SK-N-SH (cell line): ENCODE results near the gene TSC1. TPM values are rescaled to one million over a fixed set of nuclear protein-coding genes. Genes with fewer than 3 reads are reported as not detected.
A peak's percentile ranks its signal among the peaks of the same experiment; 100 is the strongest.

ENCODE experiments used
- CTCF ChIA-PET: fragments of 300-600, 350-600 bp; formaldehyde crosslinking; extraction: SDS; loops from one replicate; lab custom pipeline; 2021; lab: Yijun Ruan, JAX
- POLR2A ChIA-PET: fragments of 350-600 bp; sonication (Branson Sonifier 250); formaldehyde crosslinking; extraction: SDS; loops from one replicate; lab custom pipeline; 2020; ENCODE audit warnings: antibody characterized with exemption, inconsistent platforms; lab: Yijun Ruan, JAX
- DNase-seq: peaks from one replicate; pipeline ENCODE4 v3.0.0; 2012
- H2AFZ ChIP-seq: fragments of 200-600 bp; sonication (generic); 2 replicates; pipeline ENCODE4 v1.8.1; 2016; ENCODE audit warnings: antibody characterized with exemption, mild to moderate bottlenecking, low read depth
- H3F3A ChIP-seq: fragments of 200-600 bp; sonication (generic); replicated peaks from 2 replicates; pipeline ENCODE3; 2016; ENCODE audit warnings: antibody characterized with exemption, mild to moderate bottlenecking; ENCODE audit not compliant: insufficient read depth
- H3K27ac ChIP-seq, 2 experiments: fragments of 200-500 bp in 1 of 2; fragments of 200-600 bp in 1 of 2; sonication (Bioruptor generic) in 1 of 2; sonication (generic), shearing (Covaris generic) in 1 of 2; 2 replicates each; pipeline versions ENCODE4 v1.5.1 to v1.6.1; 2014 to 2016; ENCODE audit warnings: low read depth in 2 of 2, inconsistent platforms in 1 of 2, low read length in 1 of 2, mild to moderate bottlenecking in 1 of 2, mixed read lengths in 1 of 2
- H3K27me3 ChIP-seq: fragments of 200-600 bp; sonication (generic), shearing (Covaris generic); 2 replicates; pipeline ENCODE4 v1.6.1; 2016; ENCODE audit warnings: mixed run types; ENCODE audit not compliant: insufficient read depth
- H3K36me3 ChIP-seq, 2 experiments: fragments of 200-500 bp in 1 of 2; fragments of 200-600 bp in 1 of 2; sonication (Bioruptor generic) in 1 of 2; sonication (generic) in 1 of 2; replicated peaks in 1 of 2; 2 replicates each; pipeline versions ENCODE3 to v1.5.1; 2014 to 2016; ENCODE audit warnings: low read length in 1 of 2, mild to moderate bottlenecking in 1 of 2; ENCODE audit not compliant: insufficient read depth in 2 of 2, control insufficient read depth in 1 of 2
- H3K4me1 ChIP-seq, 2 experiments: fragments of 200-500 bp in 1 of 2; fragments of 200-600 bp in 1 of 2; sonication (Bioruptor generic) in 1 of 2; sonication (generic), shearing (Covaris generic) in 1 of 2; 2 replicates each; pipeline versions ENCODE4 v1.5.1 to v1.6.1; 2014 to 2016; ENCODE audit warnings: low read depth in 1 of 2, low read length in 1 of 2, mixed run types in 1 of 2; ENCODE audit not compliant: insufficient read depth in 2 of 2, control insufficient read depth in 1 of 2
- H3K4me2 ChIP-seq: fragments of 200-600 bp; sonication (generic), shearing (Covaris generic); 2 replicates; pipeline ENCODE4 v1.6.1; 2017; ENCODE audit warnings: mixed run types
- H3K4me3 ChIP-seq, 2 experiments: fragments of 200-500 bp in 1 of 2; fragments of 200-600 bp in 1 of 2; sonication (Bioruptor generic) in 1 of 2; sonication (generic), shearing (Covaris generic) in 1 of 2; 2 replicates each; pipeline versions ENCODE4 v1.5.1 to v1.8.1; 2014 to 2016; ENCODE audit warnings: low read depth in 2 of 2, inconsistent platforms in 1 of 2, low read length in 1 of 2, mild to moderate bottlenecking in 1 of 2, mixed read lengths in 1 of 2, moderate library complexity in 1 of 2
- H3K79me2 ChIP-seq: fragments of 200-600 bp; sonication (generic); 2 replicates; pipeline ENCODE4 v1.8.1; 2017; ENCODE audit warnings: mild to moderate bottlenecking; ENCODE audit not compliant: insufficient read depth
- H3K9ac ChIP-seq: fragments of 200-600 bp; sonication (generic); 2 replicates; pipeline ENCODE4 v1.6.1; 2017; ENCODE audit warnings: mixed run types
- H3K9me2 ChIP-seq: fragments of 200-600 bp; sonication (generic); 2 replicates; pipeline ENCODE4 v1.6.1; 2017; ENCODE audit warnings: mixed run types
- H3K9me3 ChIP-seq: fragments of 200-600 bp; sonication (generic); 2 replicates; pipeline ENCODE4 v1.6.1; 2017; ENCODE audit warnings: mixed run types, mild to moderate bottlenecking, moderate library complexity
- H4K20me1 ChIP-seq: fragments of 200-600 bp; sonication (generic); 2 replicates; pipeline ENCODE4 v1.6.1; 2017; ENCODE audit warnings: mild to moderate bottlenecking, mixed run types; ENCODE audit not compliant: insufficient read depth
- CHD2 ChIP-seq: fragments of 150-350 bp; IDR thresholded peaks from 2 replicates; pipeline ENCODE4 v1.6.1; 2018; ENCODE audit warnings: low read length; ENCODE audit not compliant: partially characterized antibody
- ELF1 ChIP-seq: IDR thresholded peaks from 2 replicates; pipeline ENCODE4 v1.4.0; 2012
- FOSL2 ChIP-seq: IDR thresholded peaks from 2 replicates; pipeline ENCODE4 v1.4.0; 2012; ENCODE audit warnings: low read depth, mild to moderate bottlenecking, moderate library complexity, borderline replicate concordance
- FOXJ3 ChIP-seq: sonication (generic); formaldehyde crosslinking; IDR thresholded peaks from 2 replicates; pipeline ENCODE4 v1.5.1; 2020; ENCODE audit warnings: mild to moderate bottlenecking, missing genetic modification reagents
- FOXM1 ChIP-seq: IDR thresholded peaks from 2 replicates; pipeline ENCODE4 v1.4.0; 2012; ENCODE audit warnings: low read depth, mild to moderate bottlenecking
- GABPA ChIP-seq: IDR thresholded peaks from 2 replicates; pipeline ENCODE4 v1.4.0; 2012; ENCODE audit warnings: low read depth, mild to moderate bottlenecking
- GATA2 ChIP-seq: sonication (generic); formaldehyde crosslinking; IDR thresholded peaks from 2 replicates; pipeline ENCODE4 v1.5.0; 2020; ENCODE audit warnings: mild to moderate bottlenecking, missing genetic modification reagents
- IRF3 ChIP-seq: fragments of 150-350 bp; IDR thresholded peaks from 2 replicates; pipeline ENCODE4 v1.6.1; 2016; ENCODE audit warnings: mild to moderate bottlenecking, low read depth, low read length
- MEF2A ChIP-seq: IDR thresholded peaks from 2 replicates; pipeline ENCODE4 v1.4.0; 2012; ENCODE audit warnings: low read depth, borderline replicate concordance
- NFIC ChIP-seq: IDR thresholded peaks from 2 replicates; pipeline ENCODE4 v1.4.0; 2012; ENCODE audit warnings: borderline replicate concordance
- POLR2AphosphoS5 ChIP-seq: IDR thresholded peaks from 2 replicates; pipeline ENCODE4 v1.6.1; 2012; ENCODE audit warnings: low read depth, low read length
- RCOR1 ChIP-seq: fragments of 150-350 bp; IDR thresholded peaks from 2 replicates; pipeline ENCODE4 v1.6.1; 2017; ENCODE audit warnings: antibody characterized with exemption, low read length
- RFX5 ChIP-seq: IDR thresholded peaks from 2 replicates; pipeline ENCODE4 v1.6.1; 2012; ENCODE audit warnings: mild to moderate bottlenecking, improper control_type of control experiment, low read length
- RXRA ChIP-seq: IDR thresholded peaks from 2 replicates; pipeline ENCODE4 v1.4.0; 2012; ENCODE audit warnings: low read depth, mild to moderate bottlenecking, borderline replicate concordance
- SIN3A ChIP-seq: IDR thresholded peaks from 2 replicates; pipeline ENCODE4 v1.6.1; 2012; ENCODE audit warnings: low read depth, mild to moderate bottlenecking, low read length, moderate library complexity, borderline replicate concordance
- USF2 ChIP-seq: fragments of 150-350 bp; IDR thresholded peaks from 2 replicates; pipeline ENCODE4 v1.6.1; 2017; ENCODE audit warnings: antibody characterized with exemption, low read length, low read depth, borderline replicate concordance
- YY1 ChIP-seq: IDR thresholded peaks from 2 replicates; pipeline ENCODE4 v1.4.0; 2012; ENCODE audit warnings: low read depth, mild to moderate bottlenecking
- WGBS: methylation state at CpG from one replicate; pipeline ENCODE4 v1.1.6; 2017; ENCODE audit warnings: low lambda C conversion rate; 5-methylcytosine and 5-hydroxymethylcytosine counted together
- polyA plus RNA-seq, 3 experiments: library from polyadenylated mRNA; depleted of rRNA; stranded (reverse); fragments of >200 nt; gene quantifications; 2 replicates each; pipeline ENCODE4 v1.2.3, GENCODE V29; 2012

The TSC1 gene
- polyA plus RNA-seq, 1 of the 3 experiments (the other 2 are of a cell fraction), result 18.3 TPM

- POLR2A ChIA-PET, result interaction anchor here (0.7 to 1.4 kb wide), 3 partner anchors 13 to 75 kb away, joined by 3 to 4 read pairs (median 3); no protein-coding TSS in a partner anchor
- CTCF ChIA-PET, result interaction anchor here (1.5 to 2.8 kb wide), 3 partner anchors 23 to 99 kb away, joined by 3 to 19 read pairs (median 9); no protein-coding TSS in a partner anchor
- peak within 1 kb of the TSS; percentile 81 to 86 for H3K27ac ChIP-seq
- H3K36me3 ChIP-seq, result no peaks in the 10 kb centered on the region
- H3K9ac ChIP-seq, result peak within 1 kb of the TSS; percentile 100
- peaks cover 0 to 7% of the 10 kb centered on the region in 2 experiments; a peak in 1 of 4 replicates for H3K4me1 ChIP-seq
- H3K79me2 ChIP-seq, result no peaks in the 10 kb centered on the region; the same call in 1 of the 2 replicates
- no peaks in the 10 kb centered on the region for H3K9me3 ChIP-seq
- no peaks in the 10 kb centered on the region for H3K27me3 ChIP-seq
- no peaks in the 10 kb centered on the region for H3K9me2 ChIP-seq
- peak within 1 kb of the TSS; percentile 100 for H3K4me2 ChIP-seq
- 43% methylated on average over 20 of the region's 42 CpGs for WGBS
- peak within 1 kb of the TSS; percentile 98 for H3K4me3 ChIP-seq
- peak within 1 kb of the TSS; percentile 98 for H2AFZ ChIP-seq
- TF ChIP-seq ELF1 (no peak), CHD2 (no peak), FOXJ3 (CRISPR knock-in tag) (no peak), SIN3A (no peak), FOSL2 (no peak), USF2 (no peak), RFX5 (no peak), NFIC (no peak), RXRA (no peak), GABPA (no peak), GATA2 (CRISPR knock-in tag) (no peak), MEF2A (no peak), FOXM1 (no peak), RCOR1 (no peak), YY1 (no peak), IRF3 (no peak), POLR2AphosphoS5 (no peak)
- TF ChIP-seq, all 33 proteins: peak for 0
- Histone ChIP-seq H3F3A (no peaks in the 10 kb centered on the region), H4K20me1 (no peaks in the 10 kb centered on the region)
- DNase-seq, result peak; percentile 89
Measured at GRCh38 chr9:132878695-132879456, 65.5 kb downstream of the TSC1 start, which contains the start of gene SPACA9. Gene SPACA9, plus strand, starts transcription at chr9:132878898. Its CDS starts 5,050 bp downstream, at chr9:132883948.
